Measurements from ENCODE around the gene CDK14.

DNA sequence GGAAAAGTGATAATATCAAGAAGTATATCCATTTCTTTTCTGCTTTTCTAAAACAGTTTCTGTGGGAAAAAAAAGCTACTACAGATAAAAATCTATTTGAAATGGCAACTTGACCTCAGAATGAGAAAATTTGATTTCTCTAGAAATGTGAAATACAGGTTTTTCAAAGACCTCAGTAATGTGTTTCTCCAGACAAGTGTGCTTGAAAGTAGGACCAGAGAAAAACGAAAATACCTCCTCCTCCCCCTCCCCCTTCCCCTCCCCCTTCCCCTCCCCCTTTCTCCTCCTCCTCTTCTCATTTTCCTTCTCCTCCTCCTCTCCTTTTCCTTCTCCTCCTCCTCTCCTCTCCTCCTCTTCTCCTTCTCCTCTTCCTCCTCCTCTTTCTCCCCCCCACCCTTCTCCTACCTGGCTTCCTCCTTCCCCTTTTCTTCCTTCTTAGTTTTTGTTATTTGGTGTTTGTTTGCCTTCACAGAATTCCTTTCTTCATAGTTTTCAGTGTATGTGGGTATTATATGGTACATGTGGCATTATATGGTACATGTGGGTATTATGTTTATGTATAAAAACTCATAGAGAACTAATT lies 179.4 kb downstream of the CDK14 start:
- TF ChIP-seq POLR2AphosphoS5 (IDR thresholded peaks at IDR 0.05; ENCODE audit: low read depth, low read length) (no peak), POLR2A (IDR thresholded peaks at IDR 0.05; ENCODE audit: low read depth, low read length) (no peak)
